ENCODE data around the gene CDK4. TPM values are rescaled to one million over a fixed set of nuclear protein-coding genes. Genes with fewer than 3 reads are reported as not detected.

The CDK4 gene
- polyA plus RNA-seq, 1 donor (not counting 4 experiments of a cell fraction or from before 2014, with no cell fraction given): 146 TPM

DNA sequence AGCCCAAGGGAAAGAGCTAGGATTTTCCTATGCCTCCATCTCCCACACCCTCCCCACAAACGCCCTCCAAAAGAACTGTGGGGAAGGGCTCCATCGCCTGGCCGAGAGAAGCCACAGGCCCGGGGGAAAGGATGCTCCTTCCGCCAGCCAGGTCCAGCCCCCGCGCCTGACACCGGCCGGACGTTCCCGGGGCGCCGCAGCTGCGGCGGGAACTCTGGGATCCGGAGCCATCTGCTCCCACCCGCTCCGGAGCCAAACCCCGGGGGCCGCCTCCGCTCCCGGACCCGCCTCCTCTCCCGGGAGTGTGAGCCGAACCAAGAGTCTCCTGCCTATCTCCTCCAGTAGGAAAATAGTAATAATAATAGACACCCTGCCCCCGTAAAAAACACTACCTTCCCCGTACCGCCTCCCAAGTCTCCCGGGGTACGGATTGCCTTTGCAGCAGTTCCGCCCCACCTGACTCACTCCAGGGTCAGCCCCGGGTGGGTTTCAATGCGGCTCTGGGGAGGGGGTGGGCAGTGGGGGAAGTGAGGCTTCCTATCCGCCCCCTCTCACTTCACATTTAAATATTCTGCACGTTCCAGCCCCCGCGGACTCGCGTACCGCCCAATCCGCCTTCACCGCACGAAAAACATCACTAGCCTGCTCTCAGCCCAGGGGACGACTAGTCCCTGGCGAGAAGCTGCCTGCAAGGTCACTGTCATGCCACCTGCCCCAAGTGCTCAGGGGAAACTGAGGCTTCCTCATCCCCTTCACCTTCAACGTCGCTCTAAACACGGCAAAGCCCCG lies 16.0 kb downstream of the CDK4 start:
- Histone ChIP-seq H3K4me1 (ENCODE audit: control insufficient read depth, extremely low read depth, insufficient read depth, low read length) (peaks cover 15% of the 10 kb centered on the region), H3K9ac (ENCODE audit: control insufficient read depth, extremely low read depth, insufficient read depth, low read length) (peak overlapping the region; percentile 4), H3K9me3 (ENCODE audit: control insufficient read depth, low read depth, low read length) (no peaks in the 10 kb centered on the region), H3K9me1 (ENCODE audit: control insufficient read depth, extremely low read depth, insufficient read depth, low read length) (no peaks in the 10 kb centered on the region), H3K4me2 (ENCODE audit: control insufficient read depth, extremely low read depth, insufficient read depth, low read depth, low read length) (peak overlapping the region; percentile 67), H4K20me1 (ENCODE audit: control insufficient read depth, extremely low read depth, insufficient read depth, low read length) (no peaks in the 10 kb centered on the region), H3K4me3 (ENCODE audit: control insufficient read depth in 2 of 3, extremely low read depth in 1 of 3, insufficient read depth in 2 of 3, low read depth in 1 of 3, low read length in 3 of 3) (peak overlapping the region in 2 of 3 experiments; percentile 34 to 47), H3K27me3 (ENCODE audit: control insufficient read depth, extremely low read depth, insufficient read depth, low read length) (peaks cover 60% of the 10 kb centered on the region), H3K36me3 (ENCODE audit: control insufficient read depth in 2 of 2, extremely low read depth in 1 of 2, insufficient read depth in 2 of 2, low read length in 2 of 2) (no peaks in the 10 kb centered on the region), H3K27ac (ENCODE audit: control insufficient read depth, insufficient read depth, low read length) (no peak overlapping the region), H3K79me2 (ENCODE audit: control insufficient read depth, insufficient read depth, low read length) (no peaks in the 10 kb centered on the region), H2AFZ (ENCODE audit: control insufficient read depth, low read length) (no peak overlapping the region)
- dilution Hi-C loops (cut with MboI; ENCODE audit: extremely low pct_ligation_motif_present, low sequenced_read_pairs): loop anchor here (25.0 kb wide), 1 partner anchor 149 kb away; the partner anchor contains the start of gene PIP4K2C
- no peak for TF ChIP-seq EZH2 (IDR thresholded peaks at IDR 0.05; ENCODE audit: low read length)
- peak in 2 of 3 experiments; percentile 22 to 49 for TF ChIP-seq CTCF (optimal IDR thresholded peaks at IDR 0.05 in 1 of 3, IDR thresholded peaks at IDR 0.05 in 1 of 3, conservative IDR thresholded peaks at IDR 0.05 in 1 of 3; ENCODE audit: extremely low read depth in 1 of 3, insufficient read depth in 2 of 3, low read length in 3 of 3)
- no peak for DNase-seq (ENCODE audit: low read depth, low spot score)
- no peak for FAIRE-seq

DNA sequence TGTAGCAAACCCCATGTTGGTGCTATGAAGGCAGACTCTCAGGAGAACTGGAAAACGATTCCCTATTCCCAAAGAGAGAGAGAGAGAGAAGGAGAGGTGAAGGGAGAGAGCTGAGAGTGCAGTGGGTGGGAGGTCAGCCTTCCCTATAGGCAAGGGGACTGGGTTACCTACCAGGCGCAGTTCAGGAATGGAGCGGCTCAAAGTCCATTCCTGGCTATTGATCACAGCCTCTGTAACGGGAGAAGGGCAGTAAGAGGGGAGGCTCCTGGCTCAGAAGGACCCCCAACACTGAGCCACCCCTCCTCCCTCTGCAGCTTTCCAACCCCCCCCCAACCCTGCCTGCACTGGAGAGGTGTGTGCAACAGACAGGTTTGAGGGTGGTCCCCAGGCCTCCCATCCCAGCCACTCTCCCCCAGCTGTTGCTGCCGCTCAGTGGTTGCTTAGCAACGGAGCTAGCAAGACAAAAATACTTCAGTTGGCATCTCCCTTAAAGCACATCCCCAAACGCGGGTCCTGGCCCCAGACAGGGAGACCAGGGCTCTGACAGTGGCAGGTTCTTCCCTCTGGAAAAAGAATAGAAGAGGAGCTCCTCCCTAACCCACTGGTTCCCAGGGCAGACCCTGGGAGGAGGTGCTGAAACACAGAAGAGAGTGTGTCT lies 16.8 kb downstream of the CDK4 start:
- TF ChIP-seq EZH2 (IDR thresholded peaks at IDR 0.05; ENCODE audit: low read length) (no peak), CTCF (optimal IDR thresholded peaks at IDR 0.05 in 1 of 3, IDR thresholded peaks at IDR 0.05 in 1 of 3, conservative IDR thresholded peaks at IDR 0.05 in 1 of 3; ENCODE audit: extremely low read depth in 1 of 3, insufficient read depth in 2 of 3, low read length in 3 of 3) (no peak)
- no peaks in the 10 kb centered on the region for H3K36me3 ChIP-seq (ENCODE audit: control insufficient read depth in 2 of 2, extremely low read depth in 1 of 2, insufficient read depth in 2 of 2, low read length in 2 of 2)
- no peak overlapping the region for H3K9ac ChIP-seq (ENCODE audit: control insufficient read depth, extremely low read depth, insufficient read depth, low read length)
- H3K4me3 ChIP-seq (ENCODE audit: control insufficient read depth in 2 of 3, extremely low read depth in 1 of 3, insufficient read depth in 2 of 3, low read depth in 1 of 3, low read length in 3 of 3): no peak overlapping the region
- H3K4me1 ChIP-seq (ENCODE audit: control insufficient read depth, extremely low read depth, insufficient read depth, low read length): peaks cover 15% of the 10 kb centered on the region
- H3K79me2 ChIP-seq (ENCODE audit: control insufficient read depth, insufficient read depth, low read length): no peaks in the 10 kb centered on the region
- H3K9me1 ChIP-seq (ENCODE audit: control insufficient read depth, extremely low read depth, insufficient read depth, low read length): no peaks in the 10 kb centered on the region
- no peaks in the 10 kb centered on the region for H3K9me3 ChIP-seq (ENCODE audit: control insufficient read depth, low read depth, low read length)
- no peaks in the 10 kb centered on the region for H4K20me1 ChIP-seq (ENCODE audit: control insufficient read depth, extremely low read depth, insufficient read depth, low read length)
- peaks cover 54% of the 10 kb centered on the region for H3K27me3 ChIP-seq (ENCODE audit: control insufficient read depth, extremely low read depth, insufficient read depth, low read length)
- H2AFZ ChIP-seq (ENCODE audit: control insufficient read depth, low read length): no peak overlapping the region
- FAIRE-seq (no peak), DNase-seq (ENCODE audit: low read depth, low spot score) (no peak)
- dilution Hi-C loops (cut with MboI; ENCODE audit: extremely low pct_ligation_motif_present, low sequenced_read_pairs): loop anchor here (25.0 kb wide), 1 partner anchor 148 kb away; the partner anchor contains the start of gene PIP4K2C
- H3K4me2 ChIP-seq (ENCODE audit: control insufficient read depth, extremely low read depth, insufficient read depth, low read depth, low read length): no peak overlapping the region
- no peak overlapping the region for H3K27ac ChIP-seq (ENCODE audit: control insufficient read depth, insufficient read depth, low read length)
